OCI-M2 (cell line): Measurements from ENCODE around the gene HIGD2A.

Source experiments
- DNase-seq: peaks from one replicate; lab custom pipeline; 2025; ENCODE audit not compliant: unreplicated experiment; lab: John Stamatoyannopoulos, UW

HIGD2A gene, protein sequence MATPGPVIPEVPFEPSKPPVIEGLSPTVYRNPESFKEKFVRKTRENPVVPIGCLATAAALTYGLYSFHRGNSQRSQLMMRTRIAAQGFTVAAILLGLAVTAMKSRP

DNA sequence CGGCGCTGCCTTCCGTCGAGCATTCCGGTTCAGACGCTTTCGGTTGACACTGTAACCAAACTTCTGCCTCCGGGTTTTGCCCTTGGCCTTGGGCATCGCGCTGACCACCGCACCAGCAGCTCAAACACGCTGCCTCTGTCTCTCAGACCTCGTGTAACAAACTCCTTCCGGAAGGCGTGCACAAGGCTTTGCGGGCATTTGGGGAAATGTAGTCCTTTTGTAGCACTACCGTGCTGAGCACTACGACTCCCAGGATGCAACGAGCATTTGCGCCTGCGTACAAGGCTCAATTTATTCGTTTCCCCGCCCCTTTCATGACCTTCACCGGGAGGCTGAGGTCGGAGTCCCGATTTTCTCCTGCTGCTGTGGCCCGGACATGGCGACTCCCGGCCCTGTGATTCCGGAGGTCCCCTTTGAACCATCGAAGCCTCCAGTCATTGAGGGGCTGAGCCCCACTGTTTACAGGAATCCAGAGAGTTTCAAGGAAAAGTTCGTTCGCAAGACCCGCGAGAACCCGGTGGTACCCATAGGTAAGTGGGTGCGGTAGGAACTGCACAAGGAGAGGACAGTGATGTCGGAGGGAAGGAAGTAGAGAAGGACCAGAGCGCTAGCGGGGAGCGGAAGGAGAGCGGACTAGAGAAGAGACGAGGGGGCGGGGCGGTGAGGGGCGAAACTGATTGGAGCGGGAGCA, at the start of gene HIGD2A, which contains the start of gene NOP16:
TSS of gene HIGD2A (plus strand) at position 308 of the 691 bp plus-strand sequence. CDS start at position 377, 69 bp downstream.
TSS of gene NOP16 (minus strand) at position 155 of the 691 bp plus-strand sequence. CDS start at position 96, 59 bp downstream.
- peak; percentile 72 for DNase-seq

DNA sequence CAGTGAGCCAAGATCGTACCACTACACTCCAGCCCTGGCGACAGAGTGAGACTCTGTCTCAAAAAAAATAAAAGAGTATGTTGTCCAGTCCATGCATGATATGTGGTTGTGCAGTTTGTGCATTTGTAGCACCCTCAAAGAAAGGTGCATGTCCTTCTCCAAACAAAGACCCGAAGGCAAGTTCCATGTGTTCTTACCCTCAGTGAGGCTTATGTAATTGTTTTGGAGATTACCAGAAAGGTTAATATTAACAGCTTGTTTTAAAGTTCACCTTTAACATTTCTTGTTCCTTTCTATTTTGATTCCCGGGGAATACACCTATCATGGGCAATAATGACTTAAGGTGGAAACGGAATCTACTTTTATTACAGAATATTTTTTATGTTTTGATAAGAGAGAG, 49.2 kb upstream of the HIGD2A start:
- no peak for DNase-seq

DNA sequence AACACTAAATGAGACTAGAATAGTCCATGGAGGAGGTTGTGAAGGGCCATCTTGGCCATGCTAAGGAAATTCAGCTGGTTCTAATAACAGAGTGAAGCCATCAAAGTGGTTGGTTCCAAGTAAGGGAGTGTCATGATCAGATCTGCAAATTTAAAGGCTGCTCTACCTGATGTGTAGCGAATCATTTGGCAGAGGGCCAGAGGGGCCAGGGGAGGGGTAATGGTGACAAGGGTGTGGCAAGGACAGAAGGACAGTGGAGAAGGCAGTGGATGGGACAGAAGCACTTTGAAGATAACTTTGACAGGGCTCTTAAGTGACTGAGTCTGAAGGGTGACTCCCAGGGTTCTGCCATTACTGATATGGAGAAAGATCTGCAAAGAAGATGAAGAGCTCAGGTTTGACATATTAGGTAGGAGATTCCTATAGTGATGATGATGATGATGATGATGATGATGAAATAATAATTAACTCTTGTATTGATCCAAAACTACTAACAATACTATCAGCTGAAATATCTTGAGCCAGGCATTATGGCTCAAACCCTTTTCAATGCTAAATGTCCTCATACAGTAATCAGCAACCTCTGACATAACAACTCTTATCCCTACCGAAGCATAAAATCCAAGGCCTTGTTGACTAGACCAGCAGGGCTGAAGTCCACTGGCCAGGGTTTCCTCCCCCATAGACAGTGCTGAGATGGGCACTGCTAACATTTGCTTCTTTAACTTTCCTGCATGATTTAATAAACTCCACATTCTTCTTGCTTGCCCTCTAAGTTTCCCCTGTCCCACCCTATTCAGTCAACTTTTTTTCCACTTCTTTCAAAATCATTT, 47.0 kb upstream of the HIGD2A start:
- DNase-seq, result no peak

DNA sequence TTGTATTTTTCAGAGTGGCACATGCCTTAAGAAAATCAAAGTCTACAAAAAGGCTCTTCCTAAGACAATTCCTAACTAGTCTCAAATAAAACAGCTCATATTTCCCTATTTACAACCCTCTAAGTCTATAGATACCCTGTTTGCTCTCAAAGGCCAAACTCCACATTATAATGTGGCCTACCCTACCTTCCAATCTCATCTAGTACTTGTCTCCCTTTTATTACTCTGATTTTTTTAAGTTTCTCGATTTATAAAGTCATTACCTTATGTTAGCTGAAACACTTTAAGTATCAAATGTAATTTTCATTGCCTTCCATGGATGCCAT, 46.4 kb upstream of the HIGD2A start:
- no peak for DNase-seq

DNA sequence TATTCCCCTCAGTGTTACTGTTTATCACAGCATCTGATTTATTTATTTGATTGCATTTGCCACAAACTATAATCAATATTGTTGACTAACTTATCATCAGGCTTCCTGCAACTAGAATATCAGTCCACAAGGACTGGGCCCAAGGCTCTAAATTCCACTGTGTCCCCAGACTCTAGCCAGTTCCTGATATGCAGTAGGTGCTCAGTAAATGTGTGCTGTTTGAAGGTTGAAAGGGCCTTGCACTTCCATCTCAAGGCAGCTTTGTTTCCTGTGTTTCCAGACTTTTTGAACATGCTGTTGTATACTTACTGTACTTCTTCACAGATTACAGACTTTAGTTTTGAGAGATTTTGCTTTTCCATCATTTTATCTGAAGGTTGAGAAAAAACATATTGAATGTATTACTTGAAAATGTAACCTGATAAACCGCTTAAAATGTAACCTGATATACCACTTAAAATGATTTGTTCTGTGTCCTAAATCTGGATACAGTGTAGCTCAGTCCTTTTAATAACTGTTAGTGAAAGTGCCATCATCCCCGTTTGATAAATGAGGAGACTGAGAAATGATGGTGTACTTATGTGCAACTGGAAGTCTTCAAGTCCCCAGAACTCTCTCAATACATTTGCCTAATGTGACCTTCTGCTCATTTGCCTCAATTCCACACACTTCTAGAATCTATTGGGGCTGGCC, 45.6 kb upstream of the HIGD2A start:
- no peak for DNase-seq

DNA sequence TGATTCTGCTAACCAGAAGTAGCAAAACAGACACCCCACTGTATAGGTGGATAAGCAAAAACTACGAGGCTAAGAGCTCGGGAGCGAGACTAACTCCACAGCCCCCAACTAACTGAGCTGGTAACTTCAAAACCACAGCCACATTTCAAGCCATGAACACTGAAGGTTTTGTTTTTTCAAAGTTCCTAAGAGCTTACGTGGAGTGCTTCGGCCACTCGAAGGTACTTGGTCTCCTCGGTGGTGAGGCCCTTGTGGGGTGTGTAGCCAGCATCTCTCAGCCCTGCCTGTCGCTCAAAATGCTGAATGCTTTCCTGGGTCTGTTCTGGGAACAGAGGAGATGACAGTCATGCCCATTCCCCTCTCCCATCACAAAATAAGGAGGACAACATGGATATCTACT, 38.1 kb upstream of the HIGD2A start:
- no peak for DNase-seq

DNA sequence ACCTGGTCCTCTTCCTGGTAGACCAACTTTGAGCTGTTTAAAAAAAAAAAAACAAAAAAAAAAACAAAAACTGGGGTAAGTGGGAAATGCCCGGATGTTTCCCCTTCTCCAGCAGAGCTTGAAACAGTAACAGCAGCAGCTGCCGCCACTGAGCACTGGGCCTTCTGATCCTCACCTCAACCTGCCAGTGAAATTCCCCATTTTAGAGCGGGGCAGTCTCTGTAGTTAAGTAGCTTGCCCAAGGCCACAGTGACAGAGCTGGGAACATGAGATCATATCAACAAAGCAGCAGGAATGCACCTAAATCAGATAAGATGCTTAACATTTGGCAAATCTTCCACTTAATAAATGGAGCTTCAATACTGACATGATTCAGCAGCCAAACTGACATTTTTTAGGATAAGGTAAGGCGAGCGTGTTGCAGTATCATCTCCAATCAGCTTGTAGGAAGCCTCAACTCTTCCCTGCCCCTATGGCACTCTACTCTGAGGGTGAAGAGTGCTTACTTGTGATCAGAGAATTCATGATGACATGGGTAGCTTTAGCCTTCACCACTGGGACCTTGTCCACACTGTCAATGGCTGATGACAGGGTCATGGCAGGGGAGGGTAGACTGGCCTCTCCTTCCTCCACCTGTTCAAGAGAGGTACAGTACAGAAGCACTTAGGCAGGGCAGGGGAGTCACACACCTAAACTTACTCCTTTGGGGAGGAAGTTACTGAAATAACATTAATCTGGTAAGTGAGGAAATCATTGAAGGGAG, 36.3 kb upstream of the HIGD2A start:
- DNase-seq, result no peak

DNA sequence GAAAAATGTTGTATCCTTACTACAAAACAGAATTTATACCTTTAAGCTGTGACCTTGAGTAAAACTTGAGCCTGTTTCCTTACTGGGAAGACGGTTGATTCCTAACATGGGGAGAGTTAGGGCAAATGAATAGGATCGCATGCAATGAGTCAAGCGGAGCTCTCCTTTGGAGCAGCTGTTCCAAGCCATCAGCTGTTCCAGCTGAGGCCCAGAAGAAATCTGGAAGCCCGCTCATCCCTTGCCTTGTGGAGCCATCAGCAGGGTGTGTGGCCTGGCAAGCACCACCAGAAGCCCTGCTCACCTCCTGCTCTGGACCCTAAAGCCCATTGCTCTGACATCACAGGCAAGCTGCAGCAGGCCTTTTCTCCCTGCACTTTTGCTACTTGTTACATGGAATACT, 35.0 kb upstream of the HIGD2A start:
- DNase-seq, result no peak

DNA sequence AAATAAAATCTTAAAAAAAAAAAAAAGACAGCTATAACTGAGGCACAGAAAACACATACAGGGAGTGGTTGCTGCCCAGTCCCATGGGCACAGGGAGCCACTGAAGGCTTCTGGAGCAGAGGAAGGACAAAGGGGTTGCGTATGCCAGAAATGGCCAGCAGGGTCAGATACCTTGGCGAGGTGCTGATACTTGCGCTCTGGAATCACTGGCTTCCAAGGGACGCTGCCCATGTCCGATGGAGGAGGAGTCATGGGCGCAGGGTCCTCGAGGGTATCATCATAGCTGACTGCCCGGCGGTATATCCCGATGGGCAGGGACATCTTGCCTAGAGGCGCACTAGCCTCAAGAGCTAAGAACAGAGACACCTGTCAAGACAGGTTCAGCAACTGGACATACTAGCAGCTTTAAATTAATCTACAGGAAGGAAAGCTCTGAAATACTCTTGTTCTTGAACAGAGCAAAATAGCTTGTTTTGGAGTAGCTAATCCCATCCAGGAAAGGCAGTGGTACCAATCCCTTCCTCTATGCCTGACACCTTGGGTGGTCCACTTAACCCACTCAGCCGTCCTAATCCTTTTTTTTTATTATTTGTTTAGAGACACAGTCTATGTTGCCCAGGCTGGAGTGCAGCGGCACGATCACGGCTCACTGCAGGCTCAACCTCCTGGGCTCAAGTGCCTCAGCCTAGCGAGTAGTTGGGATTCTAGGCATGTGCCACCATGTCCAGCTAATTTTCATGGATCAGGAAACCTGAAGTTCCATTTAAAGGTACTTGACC, 33.0 kb upstream of the HIGD2A start:
- DNase-seq, result no peak

DNA sequence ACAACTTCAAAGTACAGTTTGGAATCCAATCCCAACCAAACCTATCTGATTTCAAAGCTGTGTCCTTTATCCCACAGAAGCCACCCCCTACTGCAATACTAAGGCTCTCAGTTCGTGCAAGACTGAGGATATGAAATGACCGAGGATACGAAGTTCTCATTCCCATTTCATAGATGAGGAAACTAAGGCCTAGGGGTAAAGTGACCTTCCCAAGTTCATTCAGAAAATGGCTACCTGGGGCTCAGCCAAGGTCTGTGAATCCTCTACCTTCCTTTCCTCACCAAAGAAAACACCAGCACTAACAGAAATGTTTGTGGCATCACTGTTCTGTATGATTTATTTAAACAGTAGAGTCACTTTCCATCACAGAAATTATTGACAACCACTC, 32.4 kb upstream of the HIGD2A start:
- no peak for DNase-seq

DNA sequence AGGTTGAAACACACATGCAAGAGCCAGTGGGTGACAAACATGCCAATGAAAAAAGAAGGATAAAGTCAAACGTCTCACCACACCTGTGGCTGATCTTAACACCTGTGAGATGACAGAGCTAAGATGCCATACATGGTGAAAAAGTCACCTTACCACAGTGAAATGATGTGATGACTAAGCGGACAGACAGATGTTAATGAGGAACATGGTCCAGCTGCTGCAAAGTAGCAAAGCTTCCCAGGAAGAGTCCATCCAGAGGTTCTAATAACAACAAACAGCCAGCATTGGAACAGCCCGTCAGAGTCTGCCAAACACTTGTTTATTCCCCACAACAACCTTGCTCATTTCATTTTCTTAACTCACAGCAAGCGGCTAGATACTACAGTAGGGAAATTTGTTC, 28.9 kb upstream of the HIGD2A start:
- DNase-seq, result no peak

DNA sequence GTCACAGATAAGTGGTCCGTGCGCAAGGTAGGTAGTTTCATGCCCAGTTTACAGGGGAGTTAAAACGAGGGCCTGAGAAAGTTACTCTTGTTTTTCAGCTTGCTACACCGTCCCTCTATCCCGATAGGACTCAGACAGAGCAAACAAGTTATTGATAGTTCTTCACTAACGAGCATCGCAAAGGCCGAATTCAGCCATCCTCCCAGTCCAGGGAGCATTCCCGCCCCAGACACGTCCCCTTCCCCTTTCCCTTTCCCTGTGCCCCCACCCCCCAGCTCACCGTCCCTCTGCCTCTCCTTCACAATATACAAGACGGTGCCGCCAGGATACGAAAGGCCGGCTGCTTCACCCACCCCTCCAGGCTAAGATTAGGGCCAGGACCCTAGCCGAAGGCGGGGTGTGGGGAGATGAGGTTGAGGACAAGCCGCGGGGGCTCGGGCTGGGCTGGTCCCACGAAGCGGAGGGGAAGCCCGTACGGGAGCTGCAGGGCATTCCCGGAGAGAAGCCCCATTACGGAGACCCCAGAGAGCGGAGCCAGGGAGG, 27.6 kb upstream of the HIGD2A start:
- DNase-seq, result no peak

DNA sequence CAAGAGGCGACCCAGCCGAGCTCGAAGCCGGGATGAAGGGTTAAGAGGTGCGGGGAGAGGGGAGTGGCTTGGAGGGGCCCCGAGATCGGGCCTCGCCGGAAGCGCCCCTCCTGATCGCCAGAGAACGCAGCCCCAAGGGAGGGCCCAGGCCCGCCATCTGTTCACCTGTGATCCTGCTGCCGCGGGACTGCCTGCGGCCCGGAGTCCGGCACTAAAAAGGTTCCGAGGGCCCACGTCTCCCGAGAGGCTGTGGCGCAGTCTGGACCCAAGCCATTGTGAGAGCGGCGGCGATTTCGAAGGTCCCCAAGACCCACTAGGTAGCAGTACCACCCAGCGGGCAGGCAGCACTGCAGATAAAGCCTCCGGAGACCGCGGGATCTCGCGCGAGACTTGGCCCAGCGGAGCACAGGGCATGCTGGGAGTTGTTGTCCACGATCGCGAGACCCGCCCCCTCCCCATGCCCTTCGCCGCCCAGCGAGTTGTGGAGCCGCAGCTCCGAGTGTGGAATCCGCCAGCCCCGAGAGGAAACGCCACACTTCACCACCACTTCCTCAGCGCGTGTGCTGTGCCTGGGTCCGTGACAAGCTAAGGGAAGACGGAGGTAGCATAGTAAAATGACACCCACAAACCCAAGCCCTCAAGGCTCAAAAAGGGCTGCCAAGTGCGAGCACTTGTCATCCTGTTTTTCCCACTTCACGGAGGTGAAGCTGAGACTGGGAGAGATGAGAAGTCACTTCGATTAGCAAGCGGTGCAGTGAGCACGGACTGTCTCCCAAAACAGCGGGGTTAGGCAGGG, 26.9 kb upstream of the HIGD2A start, which contains the start of gene KIAA1191:
TSS of gene KIAA1191 (minus strand) at position 328 of the 796 bp plus-strand sequence. CDS start 2,256 bp downstream, outside the sequence.
- DNase-seq, result peak; percentile 71

DNA sequence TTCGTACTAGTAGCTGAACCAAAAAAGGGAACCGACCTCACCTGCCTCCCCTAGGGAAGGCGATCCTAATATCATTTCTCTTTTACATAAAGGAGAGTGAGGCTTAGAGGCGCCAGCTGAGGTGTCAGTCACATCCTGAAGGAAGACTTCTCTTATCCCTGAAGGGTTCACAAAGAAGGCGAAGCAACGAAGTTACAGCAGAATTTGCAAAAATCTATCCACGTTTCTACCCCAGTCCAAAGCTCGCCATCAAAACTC, 26.4 kb upstream of the HIGD2A start:
- no peak for DNase-seq

DNA sequence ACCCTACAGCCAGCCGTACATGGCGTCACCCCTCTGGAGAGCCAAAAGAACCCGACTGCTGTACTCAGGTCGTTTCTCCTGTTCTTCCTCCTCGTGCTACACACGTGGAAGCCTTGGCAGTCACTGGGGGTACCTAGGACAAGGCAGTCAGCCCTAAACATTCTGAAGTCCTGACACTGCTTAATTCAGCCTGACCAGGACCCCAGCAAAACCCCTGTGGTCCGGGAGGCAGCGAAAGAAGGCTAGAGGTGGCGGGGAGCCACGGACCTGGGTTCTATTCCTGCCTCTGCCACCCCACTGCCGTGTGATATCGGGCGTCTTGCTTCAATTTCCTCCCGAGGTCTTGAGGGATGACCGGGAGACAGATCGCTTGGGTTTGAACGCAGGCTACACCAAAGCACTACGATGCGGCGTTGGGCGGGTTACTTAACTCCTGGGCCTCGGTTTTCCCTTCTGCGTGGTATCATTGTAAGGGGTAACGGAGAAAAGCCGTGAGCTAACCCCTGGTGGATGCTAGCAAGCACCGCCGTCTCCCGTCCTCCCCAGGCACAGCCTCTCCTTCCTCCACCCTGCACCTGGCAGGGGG, 23.7 kb upstream of the HIGD2A start:
- no peak for DNase-seq

DNA sequence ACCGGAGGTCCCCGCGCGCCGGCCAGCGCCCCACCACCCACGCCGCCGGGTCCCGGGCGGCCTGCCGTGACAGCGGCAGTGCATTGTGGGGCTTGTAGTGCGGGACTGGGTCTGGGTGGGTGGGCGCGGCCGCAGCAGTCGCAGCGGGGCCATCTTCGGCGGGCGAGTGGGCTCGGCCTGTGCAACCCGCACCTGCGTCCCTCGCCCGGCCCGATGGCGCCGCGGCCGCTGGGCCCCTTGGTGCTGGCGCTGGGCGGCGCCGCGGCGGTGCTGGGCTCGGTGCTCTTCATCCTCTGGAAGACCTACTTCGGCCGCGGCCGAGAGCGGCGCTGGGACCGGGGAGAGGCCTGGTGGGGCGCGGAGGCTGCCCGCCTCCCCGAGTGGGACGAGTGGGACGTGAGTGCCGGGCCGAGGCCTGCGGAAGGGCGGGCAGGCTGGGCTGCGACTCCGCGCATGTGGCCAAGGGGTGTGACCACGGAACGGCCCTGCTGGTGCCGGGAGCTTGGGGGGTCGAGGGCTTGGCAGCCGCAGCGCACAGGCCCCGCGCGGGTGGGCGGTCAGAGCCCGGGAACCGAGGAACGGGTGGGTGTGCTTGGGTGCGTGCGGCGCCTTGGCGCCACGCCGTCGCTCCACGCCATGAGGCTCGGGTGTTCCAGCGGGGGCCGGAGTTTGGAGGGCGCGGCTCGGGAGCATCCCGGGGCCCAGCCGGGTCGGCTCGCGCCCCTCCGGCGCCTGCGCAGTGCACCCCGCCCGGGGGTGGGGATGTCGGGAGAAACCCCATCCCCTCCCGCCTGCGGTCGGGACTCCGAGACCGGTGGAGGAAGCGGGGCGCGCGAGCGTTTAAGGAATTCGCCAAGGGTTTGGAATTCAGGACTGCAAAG, 23.0 kb upstream of the HIGD2A start, which contains the start of gene ARL10:
TSS of gene ARL10 (plus strand) at position 137 of the 881 bp plus-strand sequence. CDS start at position 214, 77 bp downstream.
- DNase-seq, result no peak

DNA sequence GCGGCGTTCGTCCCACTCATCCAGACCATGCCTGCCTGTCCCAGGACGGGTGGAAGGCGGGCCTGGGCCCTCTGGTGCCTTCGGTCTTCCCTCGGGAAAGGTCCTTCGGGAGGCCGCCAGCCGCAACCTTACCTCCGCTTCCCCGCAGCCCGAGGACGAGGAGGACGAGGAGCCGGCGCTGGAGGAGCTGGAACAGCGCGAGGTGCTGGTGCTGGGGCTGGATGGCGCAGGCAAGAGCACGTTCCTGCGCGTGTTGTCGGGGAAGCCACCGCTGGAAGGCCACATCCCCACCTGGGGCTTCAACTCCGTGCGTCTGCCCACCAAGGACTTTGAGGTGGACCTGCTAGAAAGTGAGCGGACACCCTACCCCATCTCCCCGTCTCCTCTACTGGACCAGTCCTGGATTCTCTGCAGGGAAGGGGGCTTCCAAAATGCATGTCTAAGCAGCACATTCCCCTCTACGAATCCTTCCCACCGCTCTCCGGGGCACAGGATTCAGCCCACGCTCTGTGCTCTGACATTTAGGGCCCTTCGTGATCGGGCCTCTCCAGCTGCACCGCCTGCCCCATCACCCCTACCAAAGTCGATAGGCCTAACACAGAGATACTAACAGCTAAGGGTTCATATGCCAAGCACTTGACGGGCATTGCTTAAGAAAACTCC, 22.2 kb upstream of the HIGD2A start:
- DNase-seq, result no peak
